PC-9 (cell line): ENCODE results near the gene TTLL5. TPM values are rescaled to one million over a fixed set of nuclear protein-coding genes. Genes with fewer than 3 reads are reported as not detected.
"Not testable (repeated sequence)": the region's sequence is repeated elsewhere in the genome, so short reads cannot be mapped to it uniquely, and the experiment has no call there.

Source experiments
- BruUV-seq: library from RNA; stranded (reverse); fragments of 400-500 nt; replicated peaks from 2 replicates; lab custom pipeline; 2021; lab: Mats Ljungman, UMichigan
- CTCF ChIA-PET: fragments of 300-600 bp; sonication (Branson Sonifier 250); formaldehyde crosslinking; loops from one replicate; lab custom pipeline; 2022; ENCODE audit warnings: antibody characterized with exemption; lab: Charles Lee
- POLR2A ChIA-PET: fragments of 300-600 bp; sonication (Branson Sonifier 250); formaldehyde crosslinking; loops from one replicate; lab custom pipeline; 2022; ENCODE audit warnings: antibody characterized with exemption; ENCODE audit not compliant: unreplicated experiment; lab: Charles Lee
- DNase-seq, 2 experiments: peaks; one replicate each; pipeline versions ENCODE4 v3.0.0 to v3.0.0-alpha.2; 2015 to 2022; ENCODE audit warnings: mixed read lengths in 1 of 2
- H2AFZ ChIP-seq: fragments of 200-600 bp; sonication (generic); 2 replicates; pipeline ENCODE4 v1.8.1; 2017; ENCODE audit warnings: antibody characterized with exemption
- H3F3A ChIP-seq: fragments of 200-600 bp; sonication (generic); 2 replicates; pipeline ENCODE4 v1.8.1; 2017; ENCODE audit warnings: antibody characterized with exemption, mild to moderate bottlenecking, low read depth; ENCODE audit not compliant: insufficient read depth
- H3K27ac ChIP-seq: fragments of 200-600 bp; sonication (generic); 2 replicates; pipeline ENCODE4 v1.6.1; 2016; ENCODE audit warnings: mixed run types
- H3K27me3 ChIP-seq: fragments of 200-600 bp; sonication (generic); 2 replicates; pipeline ENCODE4 v1.6.1; 2016; ENCODE audit warnings: low read depth, mixed run types; ENCODE audit not compliant: insufficient read depth
- H3K36me3 ChIP-seq: fragments of 200-600 bp; sonication (generic); 2 replicates; pipeline ENCODE4 v1.6.1; 2016; ENCODE audit warnings: low read depth, mixed run types
- H3K4me1 ChIP-seq: fragments of 200-600 bp; sonication (generic); replicated peaks from 2 replicates; pipeline ENCODE4 v1.6.1; 2016; ENCODE audit warnings: mixed run types; ENCODE audit not compliant: insufficient read depth
- H3K4me2 ChIP-seq: fragments of 200-600 bp; sonication (generic); 2 replicates; pipeline ENCODE4 v1.6.1; 2017; ENCODE audit warnings: mixed run types
- H3K4me3 ChIP-seq: fragments of 200-600 bp; sonication (generic); 2 replicates; pipeline ENCODE4 v1.6.1; 2016; ENCODE audit warnings: mixed run types
- H3K79me2 ChIP-seq: fragments of 200-600 bp; sonication (generic); 2 replicates; pipeline ENCODE4 v1.6.1; 2017; ENCODE audit warnings: low read depth, mixed run types
- H3K9me2 ChIP-seq: fragments of 200-600 bp; sonication (generic); 2 replicates; pipeline ENCODE4 v1.8.1; 2017; ENCODE audit warnings: mild to moderate bottlenecking; ENCODE audit not compliant: insufficient read depth
- H3K9me3 ChIP-seq: fragments of 200-600 bp; sonication (generic); 2 replicates; pipeline ENCODE4 v1.8.1; 2016; ENCODE audit warnings: low read depth; ENCODE audit not compliant: insufficient read depth
- H4K20me1 ChIP-seq: fragments of 200-600 bp; sonication (generic); 2 replicates; pipeline ENCODE4 v1.8.1; 2017; ENCODE audit not compliant: insufficient read depth
- EZH2 ChIP-seq: fragments of 200-600 bp; sonication (generic); IDR thresholded peaks from 2 replicates; pipeline ENCODE4 v1.8.0; 2017; ENCODE audit warnings: antibody characterized with exemption, low read depth
- intact Hi-C: fragments of 100-400 bp; cut with micrococcal nuclease; formaldehyde crosslinking; loops from one replicate; pipeline ENCODE4 v1.10.0; 2022; ENCODE audit not compliant: unreplicated experiment
- total RNA-seq: library from RNA; stranded (reverse); gene quantifications from 2 replicates; pipeline ENCODE4 v1.2.3, GENCODE V29; 2021
- TF ChIP-seq, protein P1 (sequence below): fragments of 200-600 bp; sonication (generic); conservative IDR thresholded peaks from 2 replicates; pipeline ENCODE4 v1.6.1; 2017; ENCODE audit warnings: mixed run types, antibody characterized with exemption, mild to moderate bottlenecking, moderate library complexity

TTLL5 gene
- total RNA-seq, 1 experiment from 2014 or later, result 75.3 TPM

- H3K9me3 ChIP-seq, H3K79me2 ChIP-seq, H4K20me1 ChIP-seq, H3K27me3 ChIP-seq, H3K27ac ChIP-seq, POLR2A ChIA-PET, H3K9me2 ChIP-seq, BruUV-seq, H3K4me2 ChIP-seq, DNase-seq, CTCF ChIA-PET, intact Hi-C loops, H3K4me3 ChIP-seq, H3F3A ChIP-seq, H3K36me3 ChIP-seq, H3K4me1 ChIP-seq, H2AFZ ChIP-seq: not testable (repeated sequence)
Observed at GRCh38 chr14:75925141-75925840, 264.2 kb downstream of the TTLL5 start.

DNA sequence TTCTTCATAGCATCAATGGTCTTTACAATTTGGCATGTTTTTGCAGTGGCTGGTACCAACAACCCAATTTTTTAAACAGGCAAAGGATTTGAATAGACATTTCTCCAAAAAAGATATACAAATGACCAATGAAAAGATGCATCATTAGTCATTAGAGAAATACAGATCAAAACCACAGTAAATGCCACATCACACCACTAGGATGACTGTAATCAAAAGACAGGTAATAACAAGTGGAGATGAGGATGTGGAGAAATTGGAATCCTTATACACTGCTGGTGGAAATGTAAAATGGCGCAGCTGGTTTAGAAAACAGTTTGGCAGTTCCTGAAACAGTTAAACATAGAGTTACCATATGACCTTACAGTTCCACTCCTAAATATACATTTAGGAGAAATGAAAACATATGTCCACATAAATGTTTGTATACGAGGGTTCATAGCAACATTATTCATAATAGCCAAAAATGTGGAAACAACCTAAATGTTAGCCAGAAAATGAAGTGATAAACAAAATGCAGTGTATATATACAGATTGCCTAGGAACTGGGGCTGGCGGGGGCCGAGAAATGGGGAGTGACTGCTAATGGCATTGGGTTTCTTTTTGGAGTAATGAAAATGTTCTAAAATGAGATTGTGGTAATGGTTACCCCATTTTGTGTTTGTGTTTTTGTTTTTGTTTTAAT, 265.5 kb downstream of the TTLL5 start:
- Histone ChIP-seq H3K79me2 (no peaks in the 10 kb centered on the region), H3K4me3 (no peak overlapping the region), H3K27me3 (no peaks in the 10 kb centered on the region), H3K27ac (no peak overlapping the region), H3K4me1 (no peaks in the 10 kb centered on the region), H3K9me2 (no peaks in the 10 kb centered on the region), H3F3A (no peaks in the 10 kb centered on the region), H3K9me3 (no peaks in the 10 kb centered on the region), H3K36me3 (0 out of 2 replicates have a peak, but pooled peaks cover 3% of the 10 kb centered on the region), H4K20me1 (no peaks in the 10 kb centered on the region), H2AFZ (no peak overlapping the region), H3K4me2 (no peak overlapping the region)
- no TSS peak for BruUV-seq
- TF ChIP-seq EZH2, result no peak
- TF ChIP-seq, protein P1, sequence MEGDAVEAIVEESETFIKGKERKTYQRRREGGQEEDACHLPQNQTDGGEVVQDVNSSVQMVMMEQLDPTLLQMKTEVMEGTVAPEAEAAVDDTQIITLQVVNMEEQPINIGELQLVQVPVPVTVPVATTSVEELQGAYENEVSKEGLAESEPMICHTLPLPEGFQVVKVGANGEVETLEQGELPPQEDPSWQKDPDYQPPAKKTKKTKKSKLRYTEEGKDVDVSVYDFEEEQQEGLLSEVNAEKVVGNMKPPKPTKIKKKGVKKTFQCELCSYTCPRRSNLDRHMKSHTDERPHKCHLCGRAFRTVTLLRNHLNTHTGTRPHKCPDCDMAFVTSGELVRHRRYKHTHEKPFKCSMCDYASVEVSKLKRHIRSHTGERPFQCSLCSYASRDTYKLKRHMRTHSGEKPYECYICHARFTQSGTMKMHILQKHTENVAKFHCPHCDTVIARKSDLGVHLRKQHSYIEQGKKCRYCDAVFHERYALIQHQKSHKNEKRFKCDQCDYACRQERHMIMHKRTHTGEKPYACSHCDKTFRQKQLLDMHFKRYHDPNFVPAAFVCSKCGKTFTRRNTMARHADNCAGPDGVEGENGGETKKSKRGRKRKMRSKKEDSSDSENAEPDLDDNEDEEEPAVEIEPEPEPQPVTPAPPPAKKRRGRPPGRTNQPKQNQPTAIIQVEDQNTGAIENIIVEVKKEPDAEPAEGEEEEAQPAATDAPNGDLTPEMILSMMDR, result peak; percentile 51; the same call in 1 of the 2 replicates
- no peak for DNase-seq
- intact Hi-C loops, result no loop called here
- ChIA-PET POLR2A (no interaction called here), CTCF (no interaction called here)

DNA sequence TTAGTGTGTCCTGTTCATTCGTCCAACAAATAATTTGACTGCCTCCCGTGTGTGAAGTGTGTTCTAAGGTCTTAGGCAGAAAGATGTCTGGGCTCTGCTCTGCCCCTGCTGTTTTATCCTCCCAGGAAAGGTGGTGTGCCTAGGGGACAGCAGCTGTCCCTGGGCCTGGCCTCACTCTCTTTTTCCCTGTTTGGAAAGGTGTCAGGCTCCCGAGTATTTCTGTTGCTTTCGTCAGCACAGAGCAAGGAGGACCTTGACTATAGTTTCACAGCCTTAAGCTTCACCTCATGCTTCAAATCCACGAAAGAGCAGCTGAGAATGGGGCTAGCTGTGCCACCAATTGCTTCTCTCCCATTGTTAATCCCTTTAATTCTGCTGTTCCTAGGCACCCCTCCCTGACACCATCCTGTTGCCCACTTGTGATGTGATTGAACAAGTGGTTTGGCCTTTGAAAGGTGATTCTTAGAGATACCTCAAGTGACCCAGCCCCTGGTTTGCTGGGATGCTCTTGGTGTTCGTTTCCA, 266.6 kb downstream of the TTLL5 start:
- Histone ChIP-seq H3F3A (no peaks in the 10 kb centered on the region), H3K36me3 (0 out of 2 replicates have a peak, but pooled peaks cover 3% of the 10 kb centered on the region), H3K4me2 (no peak overlapping the region), H3K79me2 (no peaks in the 10 kb centered on the region), H3K4me3 (no peak overlapping the region), H3K4me1 (no peaks in the 10 kb centered on the region), H3K27me3 (no peaks in the 10 kb centered on the region), H4K20me1 (no peaks in the 10 kb centered on the region), H3K9me2 (no peaks in the 10 kb centered on the region), H2AFZ (no peak overlapping the region), H3K9me3 (no peaks in the 10 kb centered on the region), H3K27ac (no peak overlapping the region)
- intact Hi-C loops, result no loop called here
- no TSS peak for BruUV-seq
- TF ChIP-seq, protein P1, result no peak
- no peak for TF ChIP-seq EZH2
- POLR2A ChIA-PET, result no interaction called here
- CTCF ChIA-PET, result no interaction called here
- DNase-seq, result no peak
